Stimulated activated naive B cell treated with anti-CD40 and anti-IgM and Interleukin-4, amounts not matched to agents 10 μg/mL and 1 μg/mL and 100 μg/mL, for 72 hours (primary cell): Measurements from ENCODE around the gene SNORC.

Experiments
- ATAC-seq, 2 donors: fragments of 150-1000 bp; cut with Tn5 transposase; replicated peaks; 2 replicates each; pipeline ENCODE4 v1.10.0; 2021; ENCODE audit warnings: moderate library complexity in 1 of 2
- DNase-seq: peaks from one replicate; pipeline ENCODE4 v3.0.0; 2021
- H3K27ac Mint-ChIP-seq: one replicate; pipeline ENCODE4 v1.8.0; 2022; ENCODE audit warnings: mild to moderate bottlenecking, mixed read lengths
- H3K27me3 Mint-ChIP-seq, 2 donors: one replicate each; pipeline ENCODE4 v1.8.0; 2022; ENCODE audit warnings: mixed read lengths in 2 of 2
- H3K36me3 Mint-ChIP-seq, 2 donors: one replicate each; pipeline ENCODE4 v1.8.0; 2022; ENCODE audit warnings: mixed read lengths in 2 of 2, mild to moderate bottlenecking in 1 of 2
- H3K4me1 Mint-ChIP-seq, 2 donors: one replicate each; pipeline ENCODE4 v1.8.0; 2022; ENCODE audit warnings: mixed read lengths in 2 of 2, mild to moderate bottlenecking in 1 of 2
- H3K4me3 Mint-ChIP-seq, 2 donors: one replicate each; pipeline ENCODE4 v1.8.0; 2022; ENCODE audit warnings: mild to moderate bottlenecking in 2 of 2, mixed read lengths in 2 of 2, moderate library complexity in 1 of 2
- H3K9me3 Mint-ChIP-seq, 2 donors: one replicate each; pipeline ENCODE4 v1.8.0; 2022; ENCODE audit warnings: mixed read lengths in 2 of 2, mild to moderate bottlenecking in 1 of 2

The SNORC gene

GRCh38 chr2:232882505-232883115 lies 12.5 kb downstream of the SNORC start:
- H3K27me3 Mint-ChIP-seq = peaks cover 5 to 8% of the 10 kb centered on the region in 2 donors
- peaks cover 0 to 2% of the 10 kb centered on the region in 2 donors for H3K36me3 Mint-ChIP-seq
- DNase-seq (no peak), ATAC-seq (no peak)
- no peaks in the 10 kb centered on the region for H3K9me3 Mint-ChIP-seq
- H3K4me1 Mint-ChIP-seq = no peaks in the 10 kb centered on the region
- H3K27ac Mint-ChIP-seq = no peak overlapping the region
- H3K4me3 Mint-ChIP-seq = no peak overlapping the region

GRCh38 chr2:232883116-232883721 lies 13.2 kb downstream of the SNORC start:
- DNase-seq = no peak
- Mint-ChIP-seq H3K27me3 (peaks cover 0 to 1% of the 10 kb centered on the region in 2 donors), H3K4me3 (no peak overlapping the region), H3K27ac (no peak overlapping the region), H3K9me3 (no peaks in the 10 kb centered on the region), H3K4me1 (no peaks in the 10 kb centered on the region), H3K36me3 (peaks cover 0 to 2% of the 10 kb centered on the region in 2 donors)
- ATAC-seq = no peak

GRCh38 chr2:232884001-232884421 lies 13.9 kb downstream of the SNORC start:
- ATAC-seq = no peak
- Mint-ChIP-seq H3K27ac (no peak overlapping the region), H3K27me3 (peaks cover 0 to under 1% of the 10 kb centered on the region in 2 donors), H3K9me3 (no peaks in the 10 kb centered on the region), H3K4me1 (no peaks in the 10 kb centered on the region), H3K36me3 (peaks cover 0 to 2% of the 10 kb centered on the region in 2 donors), H3K4me3 (no peak overlapping the region)
- no peak for DNase-seq

GRCh38 chr2:232884549-232885263 lies 14.6 kb downstream of the SNORC start:
- no peaks in the 10 kb centered on the region for H3K4me1 Mint-ChIP-seq
- H3K4me3 Mint-ChIP-seq = no peak overlapping the region
- H3K27me3 Mint-ChIP-seq = peaks cover 0 to 7% of the 10 kb centered on the region in 2 donors
- no peaks in the 10 kb centered on the region for H3K9me3 Mint-ChIP-seq
- no peak for ATAC-seq
- DNase-seq = no peak
- H3K27ac Mint-ChIP-seq = no peak overlapping the region
- peaks cover 0 to 2% of the 10 kb centered on the region in 2 donors for H3K36me3 Mint-ChIP-seq

GRCh38 chr2:232885264-232885961 lies 15.3 kb downstream of the SNORC start:
- H3K9me3 Mint-ChIP-seq = no peaks in the 10 kb centered on the region
- ATAC-seq (no peak), DNase-seq (no peak)
- no peak overlapping the region for H3K4me3 Mint-ChIP-seq
- peaks cover 4 to 13% of the 10 kb centered on the region in 2 donors for H3K27me3 Mint-ChIP-seq
- peaks cover 0 to 2% of the 10 kb centered on the region in 2 donors for H3K4me1 Mint-ChIP-seq
- H3K36me3 Mint-ChIP-seq = peaks cover 0 to 2% of the 10 kb centered on the region in 2 donors
- H3K27ac Mint-ChIP-seq = no peak overlapping the region

- H3K9me3 Mint-ChIP-seq = no peaks in the 10 kb centered on the region
- no peak for ATAC-seq
- no peak for DNase-seq
- no peak overlapping the region for H3K4me3 Mint-ChIP-seq
- peaks cover 11 to 21% of the 10 kb centered on the region in 2 donors for H3K27me3 Mint-ChIP-seq
- no peak overlapping the region for H3K27ac Mint-ChIP-seq
- peaks cover 7 to 9% of the 10 kb centered on the region in 2 donors for H3K4me1 Mint-ChIP-seq
- H3K36me3 Mint-ChIP-seq = peaks cover 0 to 2% of the 10 kb centered on the region in 2 donors
Observed at GRCh38 chr2:232886176-232886575, 16.1 kb downstream of the SNORC start.

- H3K9me3 Mint-ChIP-seq = no peaks in the 10 kb centered on the region
- peaks cover 0 to 2% of the 10 kb centered on the region in 2 donors for H3K36me3 Mint-ChIP-seq
- H3K27ac Mint-ChIP-seq = no peak overlapping the region
- H3K4me3 Mint-ChIP-seq = no peak overlapping the region
- H3K4me1 Mint-ChIP-seq = peaks cover 7 to 9% of the 10 kb centered on the region in 2 donors
- no peak for ATAC-seq
- no peak for DNase-seq
- peaks cover 16 to 24% of the 10 kb centered on the region in 2 donors for H3K27me3 Mint-ChIP-seq
Observed at GRCh38 chr2:232886632-232887031, 16.6 kb downstream of the SNORC start.

GRCh38 chr2:232887171-232887850 lies 17.2 kb downstream of the SNORC start:
- H3K4me1 Mint-ChIP-seq = peaks cover 7 to 9% of the 10 kb centered on the region in 2 donors
- peaks cover 0 to under 1% of the 10 kb centered on the region in 2 donors for H3K36me3 Mint-ChIP-seq
- no peaks in the 10 kb centered on the region for H3K9me3 Mint-ChIP-seq
- no peak overlapping the region for H3K27ac Mint-ChIP-seq
- no peak for ATAC-seq
- H3K27me3 Mint-ChIP-seq = peaks cover 23 to 31% of the 10 kb centered on the region in 2 donors
- DNase-seq = no peak
- no peak overlapping the region for H3K4me3 Mint-ChIP-seq

- H3K4me1 Mint-ChIP-seq = peaks cover 7 to 9% of the 10 kb centered on the region in 2 donors
- no peak overlapping the region for H3K4me3 Mint-ChIP-seq
- DNase-seq (no peak), ATAC-seq (no peak)
- H3K9me3 Mint-ChIP-seq = no peaks in the 10 kb centered on the region
- no peak overlapping the region for H3K27ac Mint-ChIP-seq
- no peaks in the 10 kb centered on the region for H3K36me3 Mint-ChIP-seq
- peaks cover 32 to 39% of the 10 kb centered on the region in 2 donors for H3K27me3 Mint-ChIP-seq
Observed at GRCh38 chr2:232888099-232888836, 18.2 kb downstream of the SNORC start.

GRCh38 chr2:232888839-232889529 lies 18.9 kb downstream of the SNORC start:
- H3K27me3 Mint-ChIP-seq = peaks cover 33 to 39% of the 10 kb centered on the region in 2 donors
- no peak overlapping the region for H3K27ac Mint-ChIP-seq
- peaks cover 7 to 9% of the 10 kb centered on the region in 2 donors for H3K4me1 Mint-ChIP-seq
- no peaks in the 10 kb centered on the region for H3K36me3 Mint-ChIP-seq
- no peak overlapping the region for H3K4me3 Mint-ChIP-seq
- no peak for DNase-seq
- ATAC-seq = no peak
- no peaks in the 10 kb centered on the region for H3K9me3 Mint-ChIP-seq

GRCh38 chr2:232889876-232890401 lies 19.9 kb downstream of the SNORC start:
- H3K36me3 Mint-ChIP-seq = no peaks in the 10 kb centered on the region
- peaks cover 37 to 39% of the 10 kb centered on the region in 2 donors for H3K27me3 Mint-ChIP-seq
- peaks cover 7 to 9% of the 10 kb centered on the region in 2 donors for H3K4me1 Mint-ChIP-seq
- no peak for DNase-seq
- H3K4me3 Mint-ChIP-seq = no peak overlapping the region
- no peak overlapping the region for H3K27ac Mint-ChIP-seq
- no peaks in the 10 kb centered on the region for H3K9me3 Mint-ChIP-seq
- no peak for ATAC-seq

- Mint-ChIP-seq H3K27me3 (peaks cover 39% of the 10 kb centered on the region in 2 donors), H3K27ac (no peak overlapping the region), H3K9me3 (no peaks in the 10 kb centered on the region), H3K4me1 (peaks cover 7 to 9% of the 10 kb centered on the region in 2 donors), H3K4me3 (peak overlapping the region in 1 of 2 donors; percentile 23), H3K36me3 (no peaks in the 10 kb centered on the region)
- DNase-seq (no peak), ATAC-seq (no peak)
Observed at GRCh38 chr2:232890536-232890895, 20.5 kb downstream of the SNORC start.
